GM12878 (cell line): ENCODE results near the gene HCFC1.
A peak's percentile ranks its signal among the peaks of the same experiment; 100 is the strongest.

Source experiments
- BACH1 ChIP-seq: fragments of 450-650 bp; IDR thresholded peaks from 2 replicates; pipeline ENCODE4 v1.6.1; 2017; ENCODE audit warnings: mild to moderate bottlenecking, borderline replicate concordance
- BCL11A ChIP-seq: IDR thresholded peaks from 2 replicates; pipeline ENCODE4 v1.6.1; 2011; ENCODE audit warnings: low read depth, low read length
- GABPA ChIP-seq: IDR thresholded peaks from 2 replicates; pipeline ENCODE4 v1.6.1; 2014; ENCODE audit warnings: antibody characterized with exemption, low read depth, mild to moderate bottlenecking, inconsistent platforms
- MXI1 ChIP-seq: fragments of 150-350 bp; IDR thresholded peaks from 2 replicates; pipeline ENCODE4 v1.6.1; 2011; ENCODE audit warnings: low read depth, mild to moderate bottlenecking, inconsistent platforms, low read length, improper control_type of control experiment
- TAF1 ChIP-seq: IDR thresholded peaks from 2 replicates; pipeline ENCODE4 v1.6.1; 2011; ENCODE audit warnings: mild to moderate bottlenecking, low read depth, low read length, borderline replicate concordance

DNA sequence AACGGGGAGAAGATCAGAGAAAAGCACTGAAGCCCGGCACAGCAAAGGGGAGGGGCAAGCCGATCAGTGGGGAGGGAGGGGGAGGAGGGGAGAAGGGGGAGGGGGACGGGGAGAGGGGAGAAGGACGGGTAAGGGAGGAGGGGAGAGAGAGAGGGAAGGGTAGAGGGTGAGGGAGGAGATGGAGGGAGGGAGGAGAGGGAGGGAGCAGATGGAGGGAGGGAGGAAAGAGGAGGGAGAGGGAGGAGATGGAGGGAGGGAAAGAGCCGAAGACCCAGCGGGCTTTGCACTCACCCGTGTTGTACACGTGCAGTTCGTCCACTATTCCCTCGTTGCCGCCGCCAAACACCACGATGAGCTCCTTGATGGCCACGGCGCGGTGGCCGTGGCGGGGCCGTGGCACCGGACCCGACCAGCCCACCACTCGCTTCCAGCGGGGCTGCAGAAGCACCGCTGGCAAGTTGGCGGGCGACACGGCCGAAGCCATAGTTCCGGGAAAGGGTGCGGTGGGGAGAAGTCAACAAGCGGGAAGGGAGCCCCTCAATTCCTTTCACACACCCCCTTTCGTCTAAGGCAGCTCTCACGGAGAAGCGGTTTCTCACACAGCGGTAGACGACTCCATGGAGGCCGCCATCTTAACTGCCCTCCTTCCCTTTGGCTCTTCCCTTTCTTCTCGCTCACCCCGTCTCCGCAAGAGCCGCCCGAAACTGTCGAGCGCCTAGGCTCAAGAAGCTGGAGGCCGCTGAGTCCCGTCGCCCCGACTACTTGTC is 1.1 kb downstream of the HCFC1 start:
- TF ChIP-seq BCL11A (no peak), BACH1 (no peak), MXI1 (peak; percentile 48; the same call in 1 of the 2 replicates), TAF1 (no peak), GABPA (no peak)
